Brain pericyte (primary cell): ENCODE measurements around the gene R3HDML.
"Not testable (repeated sequence)": the region's sequence is repeated elsewhere in the genome, so short reads cannot be mapped to it uniquely, and the experiment has no call there.

Source experiments
- DNase-seq: peaks from one replicate; pipeline ENCODE4 v3.0.0-alpha.2; 2012; ENCODE audit warnings: low read depth, low spot score

The R3HDML gene

DNA sequence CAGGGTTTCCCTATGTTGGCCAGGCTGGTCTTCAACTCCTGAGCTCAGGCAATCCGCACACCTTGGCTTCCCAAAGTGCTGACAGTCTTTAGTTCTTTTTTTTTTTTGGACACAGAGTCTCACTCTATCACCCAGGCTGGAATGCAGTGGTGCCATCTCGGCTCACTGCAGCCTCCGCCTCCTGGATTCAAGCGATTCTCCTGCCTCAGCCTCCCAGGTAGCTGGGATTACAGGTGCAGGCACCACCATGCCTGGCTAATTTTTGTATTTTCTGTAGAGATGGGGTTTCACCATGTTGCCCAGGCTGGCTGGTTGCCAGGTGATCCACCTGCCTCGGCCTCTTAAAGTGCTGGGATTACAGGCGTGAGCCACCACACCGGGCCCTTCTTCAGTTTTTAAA, 9.1 kb upstream of the R3HDML start:
- DNase-seq: not testable (repeated sequence)

DNA sequence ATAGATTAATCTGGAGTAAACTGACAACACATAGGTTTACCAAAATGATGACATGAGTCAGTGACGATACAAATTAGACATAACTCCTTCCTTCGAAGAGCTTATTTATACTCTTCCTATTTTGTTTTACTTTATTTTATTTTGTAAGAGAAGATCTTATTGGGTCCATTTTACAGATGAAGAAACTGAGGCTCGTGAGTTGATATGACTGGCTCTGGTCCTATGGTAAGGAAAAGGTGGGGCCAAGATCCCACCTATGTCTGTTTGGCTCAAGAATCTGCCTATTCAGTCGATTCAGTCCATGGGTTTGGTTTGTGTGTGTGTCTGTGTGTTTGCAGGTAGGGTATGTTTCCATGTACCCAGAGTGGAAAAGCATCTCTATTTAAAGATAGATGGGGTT, 8.4 kb upstream of the R3HDML start:
- no peak for DNase-seq

DNA sequence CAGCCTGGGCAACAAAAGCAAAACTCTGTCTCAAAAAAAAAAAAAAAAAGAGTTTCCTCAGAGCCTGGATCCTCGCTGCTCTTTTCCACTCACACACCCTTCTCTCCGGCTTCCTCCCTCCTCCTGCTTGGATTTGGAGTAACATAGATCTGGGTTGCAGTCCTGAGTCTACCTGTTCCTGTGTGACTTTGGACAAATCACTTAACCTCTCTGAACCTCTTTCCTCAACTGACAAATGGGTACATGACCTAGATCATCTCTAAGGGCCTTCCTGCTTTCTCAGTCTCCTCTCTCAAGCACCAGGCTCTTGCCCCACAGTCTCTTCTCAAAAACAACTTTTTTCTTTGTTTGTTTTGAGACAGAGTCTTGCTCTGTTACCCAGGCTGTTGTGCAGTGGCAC, 5.6 kb upstream of the R3HDML start:
- no peak for DNase-seq

DNA sequence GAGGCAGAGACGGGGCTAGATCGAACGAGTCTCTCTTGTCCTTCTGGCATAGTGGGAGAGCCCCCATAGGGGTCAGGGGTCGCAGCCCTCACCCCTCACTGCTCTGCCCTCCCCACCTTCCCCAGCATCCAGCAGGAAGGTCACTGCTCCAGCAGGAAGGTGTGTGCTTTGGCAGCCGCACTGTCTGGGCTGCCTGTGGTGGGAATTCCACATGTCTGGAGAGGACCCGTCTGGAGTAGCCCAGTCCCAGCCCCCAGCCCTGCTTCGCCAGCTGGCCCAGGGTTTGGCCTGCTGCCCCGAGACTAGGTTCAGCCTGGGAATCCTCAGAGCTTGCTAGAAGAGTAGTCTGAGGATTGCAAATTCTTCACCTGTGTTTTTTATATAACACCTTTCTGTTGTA, 2.5 kb upstream of the R3HDML start:
- no peak for DNase-seq

DNA sequence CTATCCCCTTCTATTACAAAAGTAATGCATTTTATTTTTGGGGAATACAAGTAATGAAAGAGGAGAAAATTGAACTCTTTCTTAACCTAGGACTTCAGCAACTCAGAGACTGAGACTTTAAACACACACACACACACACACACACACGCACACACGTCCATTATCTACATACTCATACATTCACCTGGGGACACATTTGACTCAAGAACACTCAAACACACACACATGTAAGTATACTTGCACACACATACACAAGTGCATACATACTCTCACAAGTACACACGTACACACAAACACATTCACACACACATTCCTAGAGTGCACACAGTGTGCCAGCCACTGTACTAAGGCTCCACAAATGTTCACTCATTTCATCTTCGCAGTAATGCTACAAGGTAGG, 2.1 kb upstream of the R3HDML start:
- no peak for DNase-seq

DNA sequence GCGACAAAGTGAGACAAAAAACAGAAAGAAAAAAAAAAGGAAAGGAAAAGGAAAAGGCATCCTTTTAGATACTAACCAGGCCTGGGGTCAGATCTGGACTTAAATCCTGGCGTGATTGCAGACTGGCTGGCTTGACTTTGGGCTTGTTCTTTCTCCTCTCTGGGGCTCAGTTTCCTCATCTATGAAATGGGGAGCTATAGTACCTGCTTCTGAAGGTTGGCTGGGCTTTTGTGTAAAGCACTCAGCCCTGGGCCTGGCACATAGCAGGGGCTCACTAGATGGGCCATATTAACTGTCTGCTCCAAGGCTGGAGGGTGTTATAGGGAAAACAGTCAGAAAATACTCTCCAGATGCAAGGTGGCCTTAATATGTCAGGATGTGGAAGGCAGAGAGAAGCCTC, 1.2 kb upstream of the R3HDML start:
- no peak for DNase-seq

DNA sequence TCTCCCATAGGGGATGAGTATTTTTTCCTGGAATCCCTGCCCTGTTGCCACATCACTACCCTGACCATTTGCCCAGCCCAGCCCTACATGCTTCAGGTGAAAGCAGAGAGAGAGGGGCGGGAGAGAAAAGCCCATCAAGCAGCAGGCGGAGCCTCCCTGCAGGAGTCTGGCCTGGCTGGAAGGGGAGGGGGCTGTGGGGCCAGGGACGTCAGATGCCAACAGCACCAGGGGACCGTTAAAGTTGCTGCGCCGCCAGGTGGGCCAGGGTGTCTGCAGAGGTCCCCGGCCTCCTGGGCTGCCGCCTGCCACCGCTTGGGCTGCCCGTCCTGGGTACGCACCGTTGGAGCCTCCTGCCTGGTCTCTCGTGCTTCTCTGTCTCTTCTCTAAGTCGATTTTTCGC, 757 bp upstream of the R3HDML start:
- DNase-seq: no peak

DNA sequence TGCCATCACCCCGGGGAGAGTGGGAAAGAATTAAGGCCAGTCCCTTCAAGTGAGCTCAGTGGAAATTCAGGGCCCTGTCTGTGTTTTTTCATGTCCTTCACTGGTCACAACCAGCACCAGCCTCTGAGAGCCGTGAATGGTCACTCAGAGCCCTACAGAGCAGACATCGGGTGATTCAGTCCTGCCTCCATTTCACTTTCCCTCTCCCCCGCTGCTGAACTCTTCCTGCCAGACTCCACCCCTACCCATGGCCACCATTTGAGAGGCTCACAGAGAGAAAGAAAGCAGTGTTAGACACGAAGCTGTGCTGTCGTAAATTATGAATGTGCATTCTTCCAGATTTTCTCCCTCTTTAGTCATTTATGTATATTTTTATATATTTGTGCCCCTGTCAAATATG, 5.4 kb downstream of the R3HDML start:
- DNase-seq: no peak

DNA sequence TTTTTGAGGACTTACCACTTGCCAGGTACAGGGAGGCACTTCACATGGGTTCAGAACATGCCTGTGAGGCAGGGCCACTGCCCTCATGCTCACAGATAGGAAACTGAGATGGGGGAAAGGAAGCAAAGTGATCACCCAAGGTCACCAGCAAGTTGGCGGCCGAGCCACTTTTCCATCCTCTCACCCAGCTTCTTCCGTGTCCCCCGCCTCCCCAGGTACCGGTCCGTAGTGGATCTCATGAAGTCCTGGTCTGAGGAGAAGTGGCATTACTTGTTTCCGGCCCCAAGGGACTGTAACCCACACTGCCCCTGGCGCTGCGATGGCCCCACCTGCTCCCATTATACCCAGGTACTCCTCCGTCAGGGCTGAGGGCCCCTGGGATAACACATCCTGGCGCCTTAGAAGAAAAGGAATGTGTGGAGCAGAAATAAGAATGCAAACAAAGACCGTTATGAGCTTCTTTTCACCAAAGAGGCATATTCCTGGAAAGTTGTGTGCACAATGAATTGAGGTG, 6.4 kb downstream of the R3HDML start:
- DNase-seq: no peak

DNA sequence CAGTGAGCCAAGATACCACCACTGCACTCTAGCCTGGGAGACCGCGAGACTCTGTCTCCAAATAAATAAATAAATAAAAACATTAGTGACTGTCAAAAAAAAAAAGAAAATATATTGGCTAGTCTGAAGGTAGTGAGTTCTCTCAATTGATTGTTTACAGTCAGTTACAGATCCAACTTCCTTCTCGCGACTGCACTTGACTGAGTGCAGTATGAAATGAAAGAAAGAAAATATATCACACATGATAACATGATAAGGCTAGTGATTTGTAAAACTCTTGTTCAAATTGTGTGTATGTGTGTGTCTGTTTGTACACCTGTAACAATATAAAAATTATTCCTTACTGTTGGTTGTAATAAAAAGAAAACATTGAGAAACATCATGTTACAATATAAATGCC, 7.9 kb downstream of the R3HDML start:
- no peak for DNase-seq

DNA sequence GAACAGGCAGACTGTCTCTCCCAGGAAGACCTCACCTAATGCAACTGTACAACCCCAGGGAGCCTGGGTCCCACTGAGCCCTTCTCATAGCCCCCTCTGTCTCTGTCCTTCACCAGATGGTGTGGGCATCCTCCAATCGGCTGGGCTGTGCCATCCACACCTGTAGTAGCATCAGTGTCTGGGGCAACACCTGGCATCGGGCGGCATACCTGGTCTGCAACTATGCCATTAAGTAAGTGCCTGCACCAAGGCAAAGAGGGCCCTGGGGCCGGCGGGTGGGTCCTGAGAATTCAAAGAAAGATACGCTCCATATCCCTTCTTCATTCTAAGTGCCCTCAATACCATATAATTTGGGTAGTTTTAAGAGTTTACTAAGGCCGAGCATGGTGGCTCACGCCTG, 8.3 kb downstream of the R3HDML start:
- no peak for DNase-seq

DNA sequence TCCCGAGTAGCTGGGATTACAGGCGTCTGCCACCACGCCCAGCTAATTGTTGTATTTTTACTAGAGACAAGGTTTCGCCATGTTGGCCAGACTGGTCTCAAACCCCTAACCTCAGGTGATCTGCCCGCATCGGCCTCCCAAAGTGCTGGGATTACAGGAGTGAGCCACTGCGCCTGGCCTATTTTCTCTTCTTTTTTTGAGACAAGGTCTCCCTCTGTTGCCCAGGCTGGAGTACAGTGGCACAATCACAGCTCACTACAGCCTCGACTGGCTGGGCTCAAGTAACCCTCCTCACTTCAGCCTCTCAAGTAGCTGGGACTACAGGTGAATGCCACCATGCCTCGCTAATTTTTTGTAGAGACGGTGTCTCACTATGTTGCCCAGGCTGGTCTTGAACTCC, 9.1 kb downstream of the R3HDML start:
- DNase-seq: not testable (repeated sequence)

DNA sequence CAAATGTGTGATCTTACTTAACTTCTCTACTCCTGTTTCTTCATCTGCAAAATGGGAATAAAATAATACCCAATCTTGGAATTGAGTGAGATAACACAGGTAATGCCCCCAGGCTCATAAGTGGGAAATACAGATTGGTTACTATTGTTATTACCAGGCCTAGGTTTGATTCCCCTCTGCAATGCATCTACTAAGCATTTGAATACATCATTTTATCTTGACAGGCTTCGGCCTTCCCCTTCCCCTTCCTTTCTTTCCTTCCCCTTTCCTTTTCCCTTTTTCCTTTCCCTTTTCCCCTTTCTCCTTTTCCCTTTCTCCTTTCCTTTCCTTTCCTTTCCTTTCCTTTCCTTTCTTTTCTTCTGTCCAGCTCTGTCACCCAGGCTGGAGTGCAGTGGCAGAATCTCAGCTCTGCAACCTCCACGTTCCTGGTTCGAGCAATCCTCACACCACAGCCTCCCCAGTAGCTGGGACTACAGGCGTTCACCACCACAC, 11.4 kb downstream of the R3HDML start:
- DNase-seq: no peak

DNA sequence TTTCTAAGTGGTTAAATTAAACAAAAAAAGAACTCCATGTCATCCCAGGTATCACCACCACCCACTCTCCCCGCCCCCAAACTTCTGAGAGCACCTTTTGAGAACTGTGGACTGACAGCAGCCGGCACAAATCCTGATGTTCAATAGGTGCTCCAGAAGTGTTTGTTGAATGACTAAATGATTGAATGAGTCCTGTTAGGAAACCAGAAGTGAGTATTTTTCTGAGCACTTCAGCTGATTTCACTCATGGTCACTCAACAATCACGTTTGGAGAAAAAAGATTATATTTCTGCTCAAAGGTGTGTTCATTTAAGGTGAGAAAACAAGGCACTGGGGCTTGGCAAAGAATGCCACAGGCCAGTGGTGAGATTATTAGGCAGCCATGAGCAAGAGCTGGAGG, 12.5 kb downstream of the R3HDML start:
- DNase-seq: no peak

DNA sequence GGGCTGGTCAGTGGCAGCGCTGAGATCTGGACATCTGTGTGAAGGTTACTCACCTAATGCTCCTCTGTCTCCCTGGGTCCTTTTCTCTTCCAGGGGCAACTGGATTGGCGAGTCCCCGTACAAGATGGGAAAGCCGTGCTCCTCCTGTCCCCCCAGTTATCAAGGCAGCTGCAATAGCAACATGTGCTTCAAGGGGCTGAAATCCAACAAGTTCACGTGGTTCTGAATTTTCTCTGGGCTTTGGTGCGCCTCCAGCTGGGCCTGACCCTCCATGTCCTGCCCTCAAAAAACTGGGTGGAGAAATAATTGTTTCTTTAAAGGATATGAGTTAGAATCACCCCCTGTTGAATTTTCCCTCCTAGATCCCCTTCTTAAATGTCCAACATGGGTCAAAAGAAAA, 13.7 kb downstream of the R3HDML start:
- no peak for DNase-seq

DNA sequence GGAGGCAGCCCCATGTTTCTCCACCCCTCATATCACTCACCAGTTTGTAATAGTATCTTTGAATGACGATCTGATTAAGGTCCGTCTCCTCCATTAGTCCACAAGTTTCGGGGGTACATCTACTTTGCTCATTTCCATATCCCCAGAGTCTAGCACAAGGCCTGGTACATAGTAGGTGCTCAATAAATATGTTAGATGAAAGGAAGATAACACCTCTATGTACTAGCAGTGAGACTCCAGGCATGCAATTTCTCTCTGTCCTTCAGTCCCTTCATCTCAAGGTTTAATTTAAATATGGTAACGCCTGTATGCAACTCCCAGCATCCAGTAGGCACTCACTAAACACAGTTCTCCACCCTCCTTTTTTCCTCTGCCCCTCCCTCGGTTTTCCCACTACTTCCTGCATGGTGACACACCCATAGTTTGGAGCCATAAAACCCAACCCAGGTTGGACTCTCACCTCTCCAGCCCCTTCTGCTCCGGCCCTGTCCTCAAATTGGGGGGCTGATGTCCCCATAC, 18.2 kb downstream of the R3HDML start:
- DNase-seq: no peak

DNA sequence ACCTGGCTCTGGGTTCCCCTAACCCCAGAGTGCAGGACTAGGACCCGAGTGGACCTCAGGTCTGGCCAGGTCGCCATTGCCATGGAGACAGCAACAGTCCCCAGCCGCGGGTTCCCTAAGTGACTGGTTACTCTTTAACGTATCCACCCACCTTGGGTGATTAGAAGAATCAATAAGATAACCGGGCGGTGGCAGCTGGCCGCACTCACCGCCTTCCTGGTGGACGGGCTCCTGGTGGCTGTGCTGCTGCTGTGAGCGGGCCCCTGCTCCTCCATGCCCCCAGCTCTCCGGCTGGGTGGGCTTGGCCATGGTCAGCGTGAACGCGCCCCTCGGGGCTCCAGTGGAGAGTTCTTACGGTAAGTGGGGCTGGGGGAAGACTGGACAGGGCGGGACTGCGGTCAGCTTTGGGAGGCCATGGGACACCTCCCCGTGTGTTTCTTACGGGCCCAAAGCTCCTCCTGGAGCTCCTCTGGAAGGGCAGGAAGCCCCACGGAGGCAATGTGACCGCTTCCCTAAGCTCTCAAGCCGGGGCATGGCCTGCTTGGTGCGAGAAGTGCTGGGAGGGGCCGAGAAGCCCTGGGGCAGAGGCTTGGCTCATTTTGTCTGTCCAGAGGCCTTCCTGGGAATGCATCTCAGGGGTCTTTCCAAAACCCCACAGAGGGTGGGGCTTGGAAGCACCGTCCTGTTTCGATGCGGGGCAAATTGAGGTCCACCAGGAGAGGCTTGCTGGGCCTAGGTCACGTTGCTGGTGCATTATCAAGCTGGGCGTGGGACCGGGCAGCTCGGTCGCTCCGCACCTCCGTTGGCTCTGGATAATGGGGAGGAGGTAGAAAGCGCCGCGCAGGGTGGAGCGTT, 18.9 kb downstream of the R3HDML start, which contains the start of gene HNF4A:
TSS of gene HNF4A (plus strand) at position 202 of the 855 bp plus-strand sequence. CDS start at position 308, 106 bp downstream.
- DNase-seq: no peak

DNA sequence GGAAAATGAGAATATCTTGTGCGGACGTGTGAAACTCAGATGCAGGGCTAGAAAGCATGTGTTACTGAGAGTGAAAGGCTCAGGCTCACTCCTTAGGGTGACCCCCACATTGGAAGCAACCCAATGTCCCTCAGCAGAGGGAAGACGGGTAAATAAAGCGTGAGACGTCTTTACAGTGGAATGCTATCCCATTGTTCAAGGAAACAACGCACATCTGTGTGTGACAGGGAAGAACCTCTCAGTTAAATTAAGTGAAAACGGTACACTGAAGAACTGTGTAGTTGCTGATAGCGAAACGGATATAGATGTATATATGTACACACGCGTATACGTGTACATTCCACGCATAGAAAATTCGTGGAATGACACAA, 19.5 kb downstream of the R3HDML start:
- DNase-seq: no peak

DNA sequence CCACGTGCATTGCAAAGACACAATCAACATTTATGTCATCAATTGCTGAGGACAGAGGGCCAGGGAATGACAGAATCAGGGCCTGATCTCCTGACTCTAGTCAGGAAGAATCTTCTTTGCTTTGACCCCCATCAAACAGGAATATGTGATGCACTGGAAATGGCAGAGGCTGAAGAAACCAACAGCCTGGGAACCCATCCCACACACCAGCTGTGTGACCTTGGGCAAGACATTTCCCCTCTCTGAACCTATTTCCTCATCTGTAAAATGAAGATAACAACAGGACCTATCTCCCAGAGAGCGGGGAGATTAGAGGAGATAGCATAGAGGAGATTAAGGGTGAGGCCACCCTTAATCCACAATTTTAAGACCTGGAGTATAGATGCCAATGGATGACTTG, 20.2 kb downstream of the R3HDML start:
- DNase-seq: no peak

DNA sequence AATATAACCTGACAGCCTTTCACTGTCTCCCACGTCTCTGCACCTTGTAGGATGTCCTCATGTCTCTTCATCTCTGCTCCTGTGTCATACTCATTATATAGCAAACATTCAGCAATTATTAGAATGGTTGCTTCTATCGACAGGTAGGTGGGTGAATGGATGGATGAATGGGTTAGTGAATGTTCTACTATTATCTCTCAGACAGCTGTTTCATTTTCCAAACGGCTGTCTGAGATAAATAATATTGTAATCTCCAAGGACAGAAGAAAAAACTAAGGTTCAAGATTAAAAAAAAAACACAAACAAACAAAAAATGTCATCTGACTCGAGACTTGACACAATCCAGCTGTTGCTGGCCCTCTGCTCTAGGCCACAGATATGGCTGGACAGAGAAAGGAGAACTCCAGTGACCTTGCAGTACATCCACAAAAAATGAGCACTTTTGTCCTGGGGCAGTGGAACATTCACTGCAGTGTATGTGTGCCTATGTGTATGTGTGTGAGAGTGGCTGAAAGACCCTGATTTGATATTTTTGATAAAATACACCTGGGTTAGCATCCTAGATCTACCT, 20.8 kb downstream of the R3HDML start:
- DNase-seq: no peak

DNA sequence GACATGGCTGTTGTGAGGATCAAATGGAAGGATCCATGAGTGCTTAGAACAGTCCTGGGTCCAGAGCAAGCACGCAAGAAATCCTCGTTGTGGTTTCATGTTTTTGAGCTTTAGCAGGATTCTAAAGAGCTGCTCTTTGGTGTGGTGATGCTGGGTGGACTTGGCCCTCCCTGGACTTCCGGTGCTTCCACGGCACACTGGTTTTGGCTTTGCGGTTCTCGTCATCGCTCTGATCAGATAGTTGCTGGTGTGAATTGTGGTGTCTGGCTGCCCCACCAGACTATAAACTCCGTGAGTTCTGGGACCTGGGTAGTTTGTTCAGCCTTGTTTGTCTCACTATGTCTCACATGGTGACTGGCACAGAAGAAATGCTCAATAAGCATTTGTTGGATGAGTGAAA, 21.9 kb downstream of the R3HDML start:
- no peak for DNase-seq

DNA sequence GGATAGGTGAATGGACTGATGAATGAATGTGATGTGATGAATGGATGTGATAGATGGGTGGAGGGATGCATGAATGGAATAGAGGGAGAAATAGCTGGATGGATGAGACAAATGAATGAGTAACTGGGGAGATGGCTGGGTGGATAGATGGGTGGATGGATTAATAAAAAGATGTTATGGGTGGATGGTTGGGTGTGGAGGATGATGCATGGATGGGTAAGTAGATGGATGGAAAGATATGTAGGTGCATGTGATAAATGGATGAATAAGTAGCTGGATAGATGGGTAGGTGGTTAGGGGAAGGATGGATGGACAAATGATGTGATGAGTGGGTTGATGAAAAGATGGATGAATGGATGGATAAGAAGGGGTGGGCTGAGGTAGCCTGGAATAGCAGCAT, 23.4 kb downstream of the R3HDML start:
- DNase-seq: no peak

DNA sequence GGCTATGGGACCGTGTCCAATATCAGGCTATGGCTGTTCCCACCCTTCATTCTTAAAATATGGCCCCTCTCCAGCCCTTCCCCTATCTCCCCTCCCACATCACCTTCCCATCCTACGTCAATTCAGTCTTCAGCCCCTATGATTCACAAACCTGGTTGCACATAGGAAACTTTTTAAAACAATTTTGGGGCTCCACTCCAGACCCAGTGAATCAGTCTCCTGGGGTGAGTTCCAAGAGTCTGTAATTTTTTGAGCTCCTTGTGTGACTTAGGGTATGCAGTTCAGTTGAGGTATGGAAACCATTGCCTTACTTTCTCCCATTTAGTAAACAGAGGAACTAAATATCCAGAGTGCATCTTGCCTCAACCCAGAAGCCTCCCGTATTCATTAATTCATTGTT, 24.2 kb downstream of the R3HDML start:
- no peak for DNase-seq
